Stimulated activated CD4-positive, alpha-beta T cell treated with anti-CD3 and anti-CD28 coated beads, Interleukin-12 subunit alpha, Interleukin-12 subunit beta, amount 100 ng/mL, for 24 hours (primary cell): Measurements from ENCODE around the gene TTLL13.
"Not testable (repeated sequence)": the region's sequence is repeated elsewhere in the genome, so short reads cannot be mapped to it uniquely, and the experiment has no call there.

Experiments used
- DNase-seq, 2 experiments: peaks; one replicate each; pipeline ENCODE4 v3.0.0-alpha.2; 2020; ENCODE audit warnings: low read depth in 2 of 2

The TTLL13 gene

GRCh38 chr15:90234096-90234988, 15.0 kb upstream of the TTLL13 start, which contains the start of gene GDPGP1:
GDPGP1 (plus strand) TSS chr15:90234209; CDS start chr15:90240909, 6,700 bp downstream.
- DNase-seq = no peak

- DNase-seq = no peak
Measured at GRCh38 chr15:90239371-90239770, 10.0 kb upstream of the TTLL13 start.

- no peak for DNase-seq
Measured at GRCh38 chr15:90240856-90241255, 8.5 kb upstream of the TTLL13 start.

GRCh38 chr15:90241343-90242192, 7.8 kb upstream of the TTLL13 start:
- DNase-seq = no peak

GRCh38 chr15:90243943-90244639, 5.3 kb upstream of the TTLL13 start:
- DNase-seq = no peak

GRCh38 chr15:90248789-90249202, 560 bp upstream of the TTLL13 start:
- DNase-seq = no peak

GRCh38 chr15:90257776-90258175, 8.4 kb downstream of the TTLL13 start:
- DNase-seq = no peak

- no peak for DNase-seq
Measured at GRCh38 chr15:90259524-90259923, 10.2 kb downstream of the TTLL13 start.

GRCh38 chr15:90260731-90261130, 11.4 kb downstream of the TTLL13 start:
- not testable (repeated sequence) for DNase-seq

GRCh38 chr15:90261811-90262210, 12.5 kb downstream of the TTLL13 start:
- no peak for DNase-seq

GRCh38 chr15:90262426-90262825, 13.1 kb downstream of the TTLL13 start:
- DNase-seq = no peak

- DNase-seq = peak in 1 of 2 experiments; percentile 14
Measured at GRCh38 chr15:90264671-90265070, 15.3 kb downstream of the TTLL13 start.

- DNase-seq = peak; percentile 89 to 92
Measured at GRCh38 chr15:90265271-90266060, 16.1 kb downstream of the TTLL13 start, which contains the start of gene NGRN. NGRN (plus strand) TSS chr15:90265672; CDS start chr15:90265713, 41 bp downstream.

GRCh38 chr15:90266061-90266431, 16.7 kb downstream of the TTLL13 start:
- DNase-seq = peak; percentile 18 to 48

- no peak for DNase-seq
Measured at GRCh38 chr15:90266485-90266884, 17.1 kb downstream of the TTLL13 start.

GRCh38 chr15:90268415-90268814, 19.1 kb downstream of the TTLL13 start:
- no peak for DNase-seq

- no peak for DNase-seq
Measured at GRCh38 chr15:90270502-90271150, 21.3 kb downstream of the TTLL13 start.

- DNase-seq = no peak
Measured at GRCh38 chr15:90271459-90272166, 22.3 kb downstream of the TTLL13 start.

GRCh38 chr15:90278467-90278866, 29.1 kb downstream of the TTLL13 start:
- DNase-seq = not testable (repeated sequence)

GRCh38 chr15:90280743-90281142, 31.4 kb downstream of the TTLL13 start:
- DNase-seq = not testable (repeated sequence)
